Memory B cell (primary cell): ENCODE data around the gene KL.
A peak's percentile ranks its signal among the peaks of the same experiment; 100 is the strongest.

Experiments used
- ATAC-seq: fragments of 150-1000 bp; cut with Tn5 transposase; 2 replicates; pipeline ENCODE4 v1.10.0; 2021; ENCODE audit warnings: low read depth, mild to moderate bottlenecking, moderate library complexity
- DNase-seq, 2 donors: peaks; one replicate each; pipeline ENCODE4 v3.0.0; 2022; ENCODE audit warnings: low spot score in 2 of 2
- H3K27ac Mint-ChIP-seq: one replicate; pipeline ENCODE4 v1.8.0; 2022; ENCODE audit warnings: mild to moderate bottlenecking, moderate library complexity, mixed read lengths
- H3K27me3 Mint-ChIP-seq: one replicate; pipeline ENCODE4 v1.8.0; 2022; ENCODE audit warnings: mixed read lengths
- H3K36me3 Mint-ChIP-seq: one replicate; pipeline ENCODE4 v1.8.0; 2022; ENCODE audit warnings: mild to moderate bottlenecking, mixed read lengths
- H3K4me1 Mint-ChIP-seq: one replicate; pipeline ENCODE4 v1.8.0; 2022; ENCODE audit warnings: mixed read lengths
- H3K4me3 Mint-ChIP-seq: one replicate; pipeline ENCODE4 v1.8.0; 2022; ENCODE audit warnings: mild to moderate bottlenecking, moderate library complexity, mixed read lengths
- H3K9me3 Mint-ChIP-seq: one replicate; pipeline ENCODE4 v1.8.0; 2022; ENCODE audit warnings: mixed read lengths

KL gene

DNA sequence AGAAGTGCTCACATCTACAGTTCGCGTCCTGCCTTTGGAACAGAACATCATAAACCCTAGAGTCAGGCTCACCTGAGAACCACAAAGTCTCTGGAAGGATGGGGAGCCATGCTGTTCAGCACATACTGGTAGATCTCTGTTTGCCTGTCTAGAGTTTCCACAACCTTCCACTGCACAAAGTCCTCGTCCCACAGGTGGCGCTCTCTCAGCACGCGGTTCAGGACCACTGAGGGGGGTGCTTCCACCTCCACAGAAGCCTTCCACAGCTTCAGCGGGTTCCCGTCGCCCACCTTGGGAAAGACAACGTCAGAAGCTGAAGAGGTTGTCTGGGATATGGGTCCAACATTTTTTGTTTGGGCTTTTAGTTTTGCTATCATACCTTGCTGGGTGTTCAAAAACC lies 93.6 kb downstream of the KL start:
- Mint-ChIP-seq H3K27me3 (peaks cover 24% of the 10 kb centered on the region), H3K36me3 (no peaks in the 10 kb centered on the region), H3K27ac (no peak overlapping the region), H3K4me1 (peaks cover 38% of the 10 kb centered on the region), H3K4me3 (peak overlapping the region; percentile 41), H3K9me3 (peaks cover 2% of the 10 kb centered on the region)
- no peak for DNase-seq
- ATAC-seq, result no peak

DNA sequence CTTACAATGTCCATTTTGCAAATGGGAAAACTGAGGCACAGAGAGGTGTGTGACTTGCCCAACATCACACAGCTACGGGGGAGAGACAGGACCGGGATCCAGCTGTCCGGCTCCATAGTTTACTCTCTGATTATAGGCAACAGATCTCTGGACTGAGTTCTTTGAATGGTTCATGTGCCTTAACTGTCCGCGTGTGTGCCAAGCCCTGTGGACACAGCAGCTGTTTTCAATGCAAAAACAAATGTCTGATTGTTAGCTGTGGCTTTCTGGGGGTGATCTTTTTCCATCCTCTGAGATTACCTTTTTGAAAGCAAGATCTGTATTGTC lies 94.1 kb downstream of the KL start:
- Mint-ChIP-seq H3K4me1 (peaks cover 36% of the 10 kb centered on the region), H3K9me3 (peaks cover 2% of the 10 kb centered on the region), H3K4me3 (peak overlapping the region; percentile 77), H3K36me3 (no peaks in the 10 kb centered on the region), H3K27ac (peak overlapping the region; percentile 25), H3K27me3 (peaks cover 28% of the 10 kb centered on the region)
- DNase-seq (no peak), ATAC-seq (peak; percentile 2)

DNA sequence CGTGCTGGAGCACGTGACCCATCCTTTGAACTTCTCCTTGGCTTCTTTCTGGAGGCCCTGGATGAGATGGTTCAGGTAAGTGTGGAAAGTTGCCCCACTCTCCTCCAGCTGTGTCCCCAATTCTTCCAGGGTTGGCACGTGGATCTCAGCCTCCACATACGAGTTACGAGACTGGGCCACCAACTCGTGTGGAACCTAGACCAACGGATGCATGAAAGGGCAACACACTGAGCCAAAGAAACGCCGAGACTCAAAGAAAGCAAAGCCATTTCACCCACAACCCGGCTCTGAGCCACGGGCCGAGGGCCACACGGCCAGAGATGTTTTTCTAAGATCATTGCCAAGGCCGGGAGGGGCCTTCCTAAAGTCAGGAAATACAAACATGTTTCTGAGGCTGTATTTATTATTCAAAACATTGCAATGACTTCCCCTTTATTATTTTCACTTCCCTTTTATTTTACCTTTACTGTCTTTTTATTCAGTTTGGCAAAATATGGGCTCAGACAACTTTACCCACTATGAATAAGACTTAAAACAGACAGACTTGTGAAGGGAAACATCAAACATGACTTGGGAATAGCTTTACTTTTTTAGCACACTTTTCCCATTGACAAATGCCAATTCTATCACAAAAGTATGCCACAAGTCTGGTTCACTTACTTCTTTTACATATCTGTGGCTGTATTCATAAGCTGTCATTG lies 94.6 kb downstream of the KL start:
- peak; percentile 85 for ATAC-seq
- DNase-seq, result peak; percentile 14 to 25
- peaks cover 28% of the 10 kb centered on the region for H3K27me3 Mint-ChIP-seq
- peak overlapping the region; percentile 25 for H3K27ac Mint-ChIP-seq
- H3K4me1 Mint-ChIP-seq, result peaks cover 34% of the 10 kb centered on the region
- peak overlapping the region; percentile 77 for H3K4me3 Mint-ChIP-seq
- H3K9me3 Mint-ChIP-seq, result peaks cover 2% of the 10 kb centered on the region
- H3K36me3 Mint-ChIP-seq, result no peaks in the 10 kb centered on the region

DNA sequence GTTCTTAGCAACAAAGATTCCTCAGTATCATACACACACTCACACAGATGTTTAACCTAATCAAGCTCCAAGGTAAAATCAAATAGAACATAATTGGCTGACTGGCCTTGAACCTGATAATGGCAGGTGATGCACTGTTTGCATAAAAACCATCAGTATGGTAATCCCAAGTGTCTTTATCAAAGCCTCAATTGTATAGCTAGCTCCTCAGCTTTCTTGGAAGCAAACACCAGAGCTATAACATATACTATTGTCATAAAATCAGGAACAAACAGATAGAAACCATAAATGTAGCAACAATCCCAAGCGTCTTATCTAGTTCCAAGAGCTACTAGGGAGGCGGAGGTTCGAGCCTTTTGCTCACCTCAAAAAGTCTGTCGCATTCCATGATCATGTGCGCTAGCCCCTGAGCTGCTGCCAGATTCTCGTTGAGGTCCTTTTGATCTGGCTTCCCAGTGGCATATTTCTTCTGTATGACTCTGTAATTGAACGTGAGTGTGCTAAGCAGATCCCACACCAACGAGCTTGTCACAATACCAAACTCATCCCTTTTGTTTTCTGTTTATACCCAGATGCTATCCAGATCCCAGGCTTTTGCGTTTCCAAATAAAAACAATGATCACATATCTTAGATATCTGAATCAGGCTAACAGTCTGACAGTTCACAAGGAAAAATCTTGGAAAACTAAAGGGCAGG lies 95.3 kb downstream of the KL start:
- DNase-seq (no peak), ATAC-seq (peak; percentile 46)
- Mint-ChIP-seq H3K9me3 (peaks cover 2% of the 10 kb centered on the region), H3K4me1 (peaks cover 31% of the 10 kb centered on the region), H3K36me3 (no peaks in the 10 kb centered on the region), H3K27ac (peak overlapping the region; percentile 25), H3K4me3 (peak overlapping the region; percentile 77), H3K27me3 (peaks cover 29% of the 10 kb centered on the region)

DNA sequence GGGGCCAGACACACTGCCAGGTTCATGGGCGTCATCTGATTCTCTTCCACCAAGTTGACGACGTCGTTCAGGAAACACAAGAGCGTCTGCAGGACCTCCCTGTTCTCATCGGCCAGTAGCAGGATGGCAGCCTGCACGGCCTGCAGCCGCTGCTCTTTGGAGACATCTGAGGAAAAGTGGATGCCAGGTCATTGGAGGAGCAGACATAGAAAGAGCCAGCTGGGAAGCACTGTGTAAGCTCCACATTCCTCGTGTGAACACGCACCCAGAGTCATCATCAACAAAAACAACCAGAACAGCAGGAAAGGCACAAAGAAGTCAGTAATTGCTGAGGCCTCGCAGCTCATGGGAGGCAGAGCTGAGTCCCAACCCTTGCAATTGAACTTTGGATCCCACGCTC lies 96.5 kb downstream of the KL start:
- H3K27ac Mint-ChIP-seq, result no peak overlapping the region
- H3K4me3 Mint-ChIP-seq, result no peak overlapping the region
- DNase-seq (no peak), ATAC-seq (no peak)
- H3K27me3 Mint-ChIP-seq, result peaks cover 25% of the 10 kb centered on the region
- H3K4me1 Mint-ChIP-seq, result peaks cover 26% of the 10 kb centered on the region
- no peaks in the 10 kb centered on the region for H3K36me3 Mint-ChIP-seq
- peaks cover 2% of the 10 kb centered on the region for H3K9me3 Mint-ChIP-seq

DNA sequence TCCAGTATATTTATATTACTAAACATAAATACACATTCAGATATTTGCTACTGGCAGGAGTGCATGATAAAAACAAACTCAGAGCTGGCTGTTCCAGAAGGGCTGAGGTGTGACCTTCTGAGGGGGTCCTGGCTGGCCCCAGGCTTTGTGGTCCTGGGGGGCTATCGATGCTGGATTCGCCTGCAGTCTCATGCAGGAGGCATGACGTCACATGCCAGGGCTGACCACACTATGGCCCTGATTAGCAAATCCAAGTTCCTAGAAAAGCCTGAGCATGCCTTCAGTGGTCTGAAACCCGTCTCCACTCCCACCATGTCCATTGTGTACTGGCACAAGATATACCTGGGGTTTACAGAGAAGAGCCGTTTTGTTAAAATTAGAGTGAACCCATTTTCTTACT lies 97.9 kb downstream of the KL start:
- peaks cover 2% of the 10 kb centered on the region for H3K9me3 Mint-ChIP-seq
- no peak for DNase-seq
- no peaks in the 10 kb centered on the region for H3K36me3 Mint-ChIP-seq
- H3K27ac Mint-ChIP-seq, result no peak overlapping the region
- peaks cover 19% of the 10 kb centered on the region for H3K27me3 Mint-ChIP-seq
- H3K4me1 Mint-ChIP-seq, result peaks cover 26% of the 10 kb centered on the region
- no peak for ATAC-seq
- no peak overlapping the region for H3K4me3 Mint-ChIP-seq

DNA sequence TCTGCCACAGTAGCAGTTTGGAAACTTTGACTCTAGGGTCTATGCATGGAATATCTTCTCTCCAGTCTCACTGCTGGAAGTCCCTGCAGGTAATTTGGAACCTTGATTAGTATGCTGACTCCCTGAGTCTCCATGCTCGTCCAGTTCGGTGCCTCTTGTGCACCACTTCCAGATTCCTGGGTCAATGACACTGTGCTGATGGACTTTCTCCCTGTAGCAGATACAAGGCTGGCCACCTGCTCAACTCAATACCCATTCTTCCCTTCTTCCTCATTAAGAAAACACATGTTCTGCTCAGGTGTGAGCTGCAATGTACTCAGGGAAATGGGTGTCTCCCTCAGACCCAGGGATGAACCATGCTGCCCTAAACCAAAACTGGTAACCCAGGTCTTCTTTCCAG lies 99.1 kb downstream of the KL start:
- H3K4me1 Mint-ChIP-seq, result peaks cover 17% of the 10 kb centered on the region
- no peak overlapping the region for H3K27ac Mint-ChIP-seq
- ATAC-seq, result no peak
- peaks cover 21% of the 10 kb centered on the region for H3K27me3 Mint-ChIP-seq
- DNase-seq, result no peak
- peaks cover 2% of the 10 kb centered on the region for H3K9me3 Mint-ChIP-seq
- H3K36me3 Mint-ChIP-seq, result no peaks in the 10 kb centered on the region
- H3K4me3 Mint-ChIP-seq, result no peak overlapping the region
